Daoy (cell line): ENCODE results near the gene MLST8. TPM values are rescaled to one million over a fixed set of nuclear protein-coding genes. Genes with fewer than 3 reads are reported as not detected.

Experiments used
- DNase-seq: peaks from one replicate; pipeline ENCODE4 v3.0.0-alpha.2; 2015; ENCODE audit warnings: low read depth
- total RNA-seq: library from RNA; depleted of rRNA; stranded (reverse); fragments of >200 nt; shearing (Covaris generic); gene quantifications from 2 replicates; pipeline ENCODE4 v1.2.3, GENCODE V29; 2014

Gene MLST8
- total RNA-seq, 1 experiment from 2014 or later: 19.3 TPM

DNA sequence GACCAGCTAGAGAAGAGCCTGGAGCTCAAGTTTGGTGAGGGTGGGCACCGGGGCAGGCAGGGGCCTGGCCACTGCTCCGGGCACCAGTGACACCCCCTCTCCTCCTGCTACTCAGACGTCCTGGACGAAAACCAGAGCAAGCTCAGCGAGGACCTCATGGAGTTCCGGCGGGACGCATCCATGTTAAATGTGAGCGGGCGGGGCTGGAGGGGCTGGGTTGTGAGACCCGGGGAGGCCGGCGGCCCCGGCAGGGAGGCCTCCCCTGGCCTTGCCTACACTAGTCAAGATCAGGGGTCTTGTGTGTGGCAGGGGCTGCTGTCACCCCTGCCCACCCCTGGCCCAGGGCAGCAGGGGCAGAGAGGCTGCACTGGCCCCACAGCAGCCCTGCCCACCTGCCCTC is 31.9 kb upstream of the MLST8 start:
- no peak for DNase-seq

- no peak for DNase-seq
Observed at GRCh38 chr16:2173916-2174315, 31.3 kb upstream of the MLST8 start.

GRCh38 chr16:2174396-2175131 is 30.7 kb upstream of the MLST8 start:
- no peak for DNase-seq

GRCh38 chr16:2175454-2175853 is 29.8 kb upstream of the MLST8 start:
- no peak for DNase-seq

GRCh38 chr16:2176047-2176446 is 29.2 kb upstream of the MLST8 start:
- DNase-seq: no peak

DNA sequence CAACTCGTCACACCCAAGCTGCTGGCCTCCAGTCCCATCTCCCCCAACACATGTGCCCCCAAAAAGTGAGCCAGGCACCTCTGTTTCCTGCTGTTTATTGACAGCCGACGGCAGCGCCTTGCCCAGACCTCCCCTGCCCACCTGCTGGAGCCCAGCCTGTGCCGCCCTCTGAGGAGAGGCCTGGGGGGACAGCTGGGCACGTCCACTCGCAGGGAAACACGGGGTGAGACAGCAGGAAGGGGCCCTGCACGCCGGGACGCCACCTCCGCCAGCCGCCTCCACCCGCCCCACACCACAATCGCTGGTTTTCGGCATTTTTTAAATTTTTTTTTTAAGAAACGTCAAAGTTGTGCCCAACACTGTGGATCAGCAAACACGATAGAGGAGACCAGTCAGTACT is 28.2 kb upstream of the MLST8 start:
- no peak for DNase-seq

DNA sequence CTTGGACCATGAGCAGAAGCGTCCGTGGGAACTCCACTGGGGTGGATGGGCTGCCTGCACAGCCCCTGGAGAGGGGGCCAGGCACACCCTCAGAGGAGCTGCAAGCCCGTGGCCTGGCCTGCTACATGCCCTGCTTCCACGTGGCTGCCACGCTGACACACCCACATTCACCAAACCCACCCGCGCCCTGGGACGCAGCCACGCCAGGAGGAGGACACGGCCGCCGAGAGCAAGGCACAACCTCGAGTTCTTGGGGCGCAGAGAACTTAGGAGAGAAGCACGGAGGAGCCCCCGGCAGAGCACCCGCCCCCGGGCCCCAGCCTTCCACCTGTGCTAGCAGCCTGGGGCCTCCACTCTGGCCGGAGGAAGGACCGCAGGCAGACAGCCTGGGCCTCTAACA is 27.7 kb upstream of the MLST8 start:
- no peak for DNase-seq

DNA sequence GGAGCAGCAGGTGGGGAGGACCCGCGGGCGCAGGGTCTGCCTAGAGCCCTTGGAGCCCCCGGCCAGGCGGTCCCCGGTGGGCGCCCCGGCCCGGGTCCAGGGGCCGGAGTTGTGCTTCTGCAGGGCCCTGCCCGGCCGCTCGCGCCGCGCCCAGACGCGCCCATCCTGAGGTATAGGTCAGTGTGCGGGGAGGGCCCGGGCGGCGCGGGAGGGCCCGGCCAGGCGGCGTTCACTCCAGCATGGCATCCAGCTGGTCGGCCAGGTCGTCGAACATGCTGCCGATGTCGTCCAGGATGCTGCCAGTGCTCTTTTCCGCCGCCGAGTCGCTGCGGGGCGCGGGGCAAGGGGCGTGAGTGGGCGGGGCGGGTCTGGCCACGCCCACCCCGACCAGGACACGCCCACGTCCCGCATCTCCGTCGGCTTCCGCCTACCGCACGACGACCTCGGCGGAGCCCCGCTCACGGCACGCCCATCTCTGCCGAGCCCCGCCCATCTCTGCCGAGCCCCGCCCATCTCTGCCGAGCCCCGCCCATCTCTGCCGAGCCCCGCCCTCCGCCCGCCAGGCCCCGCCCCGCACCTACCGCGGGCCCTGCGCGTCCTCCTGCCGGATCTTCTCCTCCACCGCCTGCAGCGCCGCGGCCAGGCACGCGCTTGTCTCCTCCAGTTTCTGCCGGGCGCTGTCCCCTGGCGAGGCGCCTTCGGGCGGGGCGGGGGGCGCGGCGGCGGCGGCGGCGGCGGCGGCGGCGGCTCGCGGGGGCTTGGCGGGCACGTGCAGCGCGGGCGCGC is 26.7 kb upstream of the MLST8 start:
- no peak for DNase-seq

GRCh38 chr16:2179107-2179501 is 26.1 kb upstream of the MLST8 start:
- no peak for DNase-seq

DNA sequence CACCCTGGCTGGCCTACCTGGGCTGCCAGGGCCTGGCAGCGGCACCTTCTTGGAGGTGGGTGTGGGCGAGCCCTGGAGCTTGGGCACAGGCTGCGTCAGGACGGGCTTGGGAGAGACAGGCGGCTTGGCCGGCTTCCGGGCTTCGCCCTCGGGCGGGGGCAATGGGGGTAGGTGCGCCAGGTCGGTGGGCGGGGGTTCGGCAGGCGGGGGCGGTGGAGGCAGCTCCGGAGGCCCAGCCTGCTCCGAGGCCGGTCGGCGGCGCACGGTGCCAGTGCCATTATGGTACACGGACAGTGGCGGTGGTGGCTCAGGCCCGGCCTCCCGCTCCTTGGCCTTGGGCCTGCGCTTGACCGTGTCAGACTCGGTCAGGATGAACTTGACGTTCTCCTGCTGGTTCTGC is 25.7 kb upstream of the MLST8 start:
- DNase-seq: no peak

- DNase-seq: no peak
Observed at GRCh38 chr16:2180461-2180860, 24.8 kb upstream of the MLST8 start.

- DNase-seq: no peak
Observed at GRCh38 chr16:2180962-2181923, 24.0 kb upstream of the MLST8 start.

GRCh38 chr16:2181952-2182351 is 23.3 kb upstream of the MLST8 start:
- no peak for DNase-seq

DNA sequence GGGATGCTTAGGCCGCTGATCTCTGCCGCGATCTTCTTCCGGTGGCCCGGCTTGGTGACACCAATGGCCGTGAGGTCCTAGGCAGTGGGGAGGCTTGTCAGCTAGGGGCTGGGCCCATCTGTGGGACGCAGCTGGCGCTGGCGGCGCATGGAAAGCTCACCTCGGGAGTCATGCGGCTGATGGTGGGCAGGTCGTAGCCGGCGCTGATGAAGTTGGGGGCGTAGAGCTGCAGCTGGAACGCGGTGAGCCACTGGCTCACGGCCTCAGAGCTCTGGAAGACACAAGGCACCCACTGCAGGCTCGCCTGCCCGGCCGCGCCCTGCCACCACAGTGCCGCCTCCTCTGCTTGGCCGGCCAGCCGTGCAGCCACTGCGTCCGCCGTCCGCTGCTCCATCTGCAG is 21.6 kb upstream of the MLST8 start:
- no peak for DNase-seq

- DNase-seq: no peak
Observed at GRCh38 chr16:2184346-2184745, 20.9 kb upstream of the MLST8 start.

GRCh38 chr16:2184962-2185361 is 20.3 kb upstream of the MLST8 start:
- no peak for DNase-seq

DNA sequence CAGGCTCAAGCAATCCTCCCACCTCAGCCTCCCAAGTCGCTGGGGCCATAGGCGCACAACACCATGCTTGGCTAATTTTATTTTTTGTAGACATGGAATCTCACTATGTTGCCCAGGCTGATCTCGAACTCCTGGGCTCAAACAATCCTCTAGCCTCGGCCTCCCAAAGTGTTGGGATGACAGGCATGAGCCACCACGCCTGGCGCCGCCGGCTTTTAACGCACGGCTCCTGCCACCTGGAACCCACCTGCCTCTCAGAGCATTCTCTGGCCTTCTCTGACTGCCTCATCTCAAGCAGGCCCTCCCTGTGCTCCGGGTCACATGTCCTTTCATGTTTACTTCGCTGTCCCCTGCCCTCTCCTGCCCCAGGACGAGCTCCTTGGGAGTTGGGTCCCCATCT is 19.2 kb upstream of the MLST8 start:
- DNase-seq: no peak

DNA sequence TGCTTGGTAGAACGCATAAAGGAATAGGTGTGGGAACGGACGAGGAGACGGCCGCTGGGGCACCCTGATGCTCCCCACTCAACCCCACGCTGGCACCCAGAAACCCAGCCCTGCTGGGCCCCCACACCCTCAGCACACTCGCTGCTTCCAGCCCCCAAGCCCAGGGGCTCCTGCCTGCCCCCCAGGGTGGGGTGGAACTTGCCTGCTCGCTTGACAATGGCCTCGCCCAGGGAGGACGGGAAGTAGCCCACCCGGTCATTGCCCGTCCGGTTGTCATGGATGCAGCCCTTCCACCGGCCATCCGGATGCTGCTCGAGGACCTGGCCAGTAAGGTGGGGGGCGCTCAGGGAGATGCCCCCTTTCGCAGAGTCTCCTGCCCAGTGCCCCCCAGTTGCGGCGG is 18.7 kb upstream of the MLST8 start:
- no peak for DNase-seq

GRCh38 chr16:2187212-2187611 is 18.0 kb upstream of the MLST8 start:
- DNase-seq: no peak

- no peak for DNase-seq
Observed at GRCh38 chr16:2188395-2188794, 16.9 kb upstream of the MLST8 start.

- no peak for DNase-seq
Observed at GRCh38 chr16:2189252-2189893, 15.9 kb upstream of the MLST8 start.
